Osteoblast (primary cell): ENCODE data around the gene NPTXR. TPM values are rescaled to one million over a fixed set of nuclear protein-coding genes. Genes with fewer than 3 reads are reported as not detected.

Experiments used
- DNase-seq: peaks from one replicate; pipeline ENCODE4 v3.0.0; 2011; ENCODE audit warnings: low spot score, mixed read lengths; ENCODE audit not compliant: insufficient read length; ENCODE audit errors: missing footprints
- H2AFZ ChIP-seq: 2 replicates; pipeline ENCODE4 v1.6.0; 2011; ENCODE audit warnings: mild to moderate bottlenecking, low read length
- H3K27ac ChIP-seq: 2 replicates; pipeline ENCODE4 v1.5.1; 2011; ENCODE audit warnings: mild to moderate bottlenecking, low read depth, low read length, moderate library complexity
- H3K27me3 ChIP-seq: 2 replicates; pipeline ENCODE4 v1.6.0; 2012; ENCODE audit warnings: mild to moderate bottlenecking, control low read depth, inconsistent platforms, low read length, moderate library complexity; ENCODE audit not compliant: insufficient read depth
- H3K36me3 ChIP-seq: 2 replicates; pipeline ENCODE4 v1.5.1; 2011; ENCODE audit warnings: mild to moderate bottlenecking, low read length, control low read depth, moderate library complexity; ENCODE audit not compliant: insufficient read depth
- H3K4me1 ChIP-seq: 2 replicates; pipeline ENCODE4 v1.5.1; 2011; ENCODE audit warnings: mild to moderate bottlenecking, low read length, control low read depth, moderate library complexity; ENCODE audit not compliant: insufficient read depth
- H3K4me2 ChIP-seq: 2 replicates; pipeline ENCODE4 v1.6.0; 2011; ENCODE audit warnings: mild to moderate bottlenecking, low read length; ENCODE audit not compliant: insufficient read depth
- H3K4me3 ChIP-seq: fragments of 200-600 bp; sonication (generic); 3 replicates; pipeline ENCODE4 v1.5.1; 2012; ENCODE audit warnings: mild to moderate bottlenecking, low read length, inconsistent platforms; ENCODE audit not compliant: insufficient read depth
- H3K79me2 ChIP-seq: 2 replicates; pipeline ENCODE4 v1.6.0; 2012; ENCODE audit warnings: mild to moderate bottlenecking, low read length, control low read depth, inconsistent platforms; ENCODE audit not compliant: insufficient read depth
- H3K9me3 ChIP-seq: 2 replicates; pipeline ENCODE4 v1.5.1; 2011; ENCODE audit warnings: low read depth, low read length, control low read depth
- H4K20me1 ChIP-seq: 2 replicates; pipeline ENCODE4 v1.6.0; 2012; ENCODE audit warnings: mild to moderate bottlenecking, low read length, control low read depth; ENCODE audit not compliant: insufficient read depth
- total RNA-seq: library from RNA; depleted of rRNA; stranded (reverse); fragments of >200 nt; gene quantifications from 2 replicates; pipeline ENCODE4 v1.2.3, GENCODE V29; 2012
- TF ChIP-seq, protein P1 (sequence below): IDR thresholded peaks from 2 replicates; pipeline ENCODE4 v1.5.1; 2011; ENCODE audit warnings: mild to moderate bottlenecking, low read depth, low read length, moderate library complexity; ENCODE audit errors: extremely low read depth

NPTXR gene
- total RNA-seq, 1 donor = 0.72 TPM

DNA sequence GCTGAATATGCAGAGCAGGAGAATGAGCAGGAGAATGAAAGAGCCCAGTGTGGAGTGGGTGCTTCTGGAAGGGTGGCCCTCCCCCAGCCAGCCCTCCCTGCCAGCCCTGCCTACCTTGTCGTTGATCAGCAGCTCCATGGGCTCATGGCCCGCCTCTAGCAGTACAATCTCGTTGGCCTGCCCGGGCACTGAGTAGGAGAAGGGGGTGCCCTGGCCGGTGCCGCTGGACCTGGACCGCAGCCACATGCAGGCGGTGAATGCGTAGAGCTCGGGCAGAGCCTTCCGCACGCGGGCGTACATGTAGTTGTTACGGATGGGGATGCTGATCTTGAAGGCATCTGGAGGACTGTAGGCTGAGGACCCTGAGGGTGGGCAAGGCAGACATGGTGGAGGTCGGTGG is 17.4 kb downstream of the NPTXR start:
- Histone ChIP-seq H3K9me3 (no peaks in the 10 kb centered on the region), H3K4me1 (no peaks in the 10 kb centered on the region), H3K36me3 (no peaks in the 10 kb centered on the region), H3K4me2 (no peak overlapping the region), H3K27ac (no peak overlapping the region), H4K20me1 (no peaks in the 10 kb centered on the region), H3K27me3 (no peaks in the 10 kb centered on the region), H3K79me2 (no peaks in the 10 kb centered on the region), H2AFZ (no peak overlapping the region), H3K4me3 (no peak overlapping the region)
- peak; percentile 46 for DNase-seq
- TF ChIP-seq, protein P1, sequence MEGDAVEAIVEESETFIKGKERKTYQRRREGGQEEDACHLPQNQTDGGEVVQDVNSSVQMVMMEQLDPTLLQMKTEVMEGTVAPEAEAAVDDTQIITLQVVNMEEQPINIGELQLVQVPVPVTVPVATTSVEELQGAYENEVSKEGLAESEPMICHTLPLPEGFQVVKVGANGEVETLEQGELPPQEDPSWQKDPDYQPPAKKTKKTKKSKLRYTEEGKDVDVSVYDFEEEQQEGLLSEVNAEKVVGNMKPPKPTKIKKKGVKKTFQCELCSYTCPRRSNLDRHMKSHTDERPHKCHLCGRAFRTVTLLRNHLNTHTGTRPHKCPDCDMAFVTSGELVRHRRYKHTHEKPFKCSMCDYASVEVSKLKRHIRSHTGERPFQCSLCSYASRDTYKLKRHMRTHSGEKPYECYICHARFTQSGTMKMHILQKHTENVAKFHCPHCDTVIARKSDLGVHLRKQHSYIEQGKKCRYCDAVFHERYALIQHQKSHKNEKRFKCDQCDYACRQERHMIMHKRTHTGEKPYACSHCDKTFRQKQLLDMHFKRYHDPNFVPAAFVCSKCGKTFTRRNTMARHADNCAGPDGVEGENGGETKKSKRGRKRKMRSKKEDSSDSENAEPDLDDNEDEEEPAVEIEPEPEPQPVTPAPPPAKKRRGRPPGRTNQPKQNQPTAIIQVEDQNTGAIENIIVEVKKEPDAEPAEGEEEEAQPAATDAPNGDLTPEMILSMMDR = no peak

DNA sequence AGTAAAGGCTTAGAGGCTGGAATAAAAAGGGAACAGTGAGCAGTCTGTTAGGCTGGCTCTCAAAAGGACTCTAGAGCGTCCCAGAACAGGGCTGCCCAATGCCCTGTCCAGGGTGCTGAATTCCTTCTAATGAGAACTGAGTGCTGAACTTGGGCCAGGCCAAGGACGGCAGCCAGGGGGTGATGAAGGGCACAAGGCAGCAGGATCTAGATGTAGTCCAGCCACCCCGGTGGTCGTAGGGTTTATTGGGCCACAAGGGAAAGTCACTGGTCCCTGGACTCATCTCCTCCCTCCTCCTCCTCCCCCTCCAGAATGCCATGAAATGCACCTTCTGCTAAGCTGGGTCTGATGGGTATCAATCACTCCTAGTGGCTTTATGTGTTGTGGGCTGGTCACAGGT is 19.2 kb downstream of the NPTXR start:
- H4K20me1 ChIP-seq = no peaks in the 10 kb centered on the region
- H3K27me3 ChIP-seq = no peaks in the 10 kb centered on the region
- H3K4me2 ChIP-seq = no peak overlapping the region
- no peaks in the 10 kb centered on the region for H3K9me3 ChIP-seq
- no peaks in the 10 kb centered on the region for H3K79me2 ChIP-seq
- no peaks in the 10 kb centered on the region for H3K4me1 ChIP-seq
- H2AFZ ChIP-seq = no peak overlapping the region
- H3K36me3 ChIP-seq = no peaks in the 10 kb centered on the region
- no peak overlapping the region for H3K27ac ChIP-seq
- TF ChIP-seq, protein P1 = peak; percentile 50
- H3K4me3 ChIP-seq = no peak overlapping the region
- peak; percentile 96 for DNase-seq

DNA sequence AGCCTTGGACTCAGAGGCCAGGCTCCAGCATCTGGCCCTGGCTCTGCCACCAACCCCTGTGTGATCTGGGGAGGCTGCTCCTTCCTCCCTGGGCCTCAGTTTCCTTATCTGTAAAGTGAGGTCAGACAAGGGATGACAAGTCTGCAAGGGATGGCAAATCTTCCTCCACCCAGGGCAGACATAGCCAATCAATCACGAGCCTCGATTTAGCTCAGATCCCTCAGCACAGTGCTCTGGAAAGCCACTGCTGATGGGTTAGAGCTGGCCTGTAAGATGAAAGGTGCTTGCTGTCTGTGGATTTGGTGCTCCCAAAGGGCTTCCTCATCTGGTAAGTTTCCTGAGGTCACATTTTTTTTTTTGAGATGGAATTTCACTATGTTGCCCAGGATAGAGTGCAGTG is 20.2 kb downstream of the NPTXR start:
- peak; percentile 51 for DNase-seq
- no peak overlapping the region for H3K4me3 ChIP-seq
- no peak overlapping the region for H2AFZ ChIP-seq
- no peaks in the 10 kb centered on the region for H3K9me3 ChIP-seq
- no peaks in the 10 kb centered on the region for H3K79me2 ChIP-seq
- no peak overlapping the region for H3K4me2 ChIP-seq
- no peaks in the 10 kb centered on the region for H3K27me3 ChIP-seq
- no peaks in the 10 kb centered on the region for H4K20me1 ChIP-seq
- H3K36me3 ChIP-seq = no peaks in the 10 kb centered on the region
- H3K27ac ChIP-seq = no peak overlapping the region
- TF ChIP-seq, protein P1 = no peak
- H3K4me1 ChIP-seq = no peaks in the 10 kb centered on the region

DNA sequence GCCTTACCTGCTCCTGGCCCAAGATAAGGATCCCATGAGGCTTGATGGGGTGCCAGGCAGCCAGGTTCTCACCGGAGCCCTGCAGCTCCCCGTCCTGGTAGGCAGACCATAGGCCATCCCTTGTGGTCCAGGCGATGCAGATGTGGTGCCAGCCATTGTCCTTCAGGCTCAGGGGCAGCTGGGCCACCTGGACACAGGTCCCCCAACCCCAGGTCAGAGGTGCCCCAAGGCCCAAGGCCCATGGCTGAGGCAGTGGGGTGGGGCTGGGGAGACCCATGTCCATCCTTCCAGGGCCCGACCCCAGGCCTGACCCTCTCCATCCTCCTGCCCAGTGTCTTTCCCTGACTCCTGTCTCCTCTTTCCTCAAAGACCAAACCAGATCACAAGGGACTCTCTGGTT is 20.8 kb downstream of the NPTXR start:
- no peaks in the 10 kb centered on the region for H4K20me1 ChIP-seq
- no peaks in the 10 kb centered on the region for H3K4me1 ChIP-seq
- H3K27me3 ChIP-seq = no peaks in the 10 kb centered on the region
- DNase-seq = peak; percentile 71
- H3K36me3 ChIP-seq = no peaks in the 10 kb centered on the region
- no peaks in the 10 kb centered on the region for H3K9me3 ChIP-seq
- no peak overlapping the region for H3K4me2 ChIP-seq
- H3K4me3 ChIP-seq = no peak overlapping the region
- TF ChIP-seq, protein P1 = no peak
- no peak overlapping the region for H2AFZ ChIP-seq
- H3K27ac ChIP-seq = no peak overlapping the region
- no peaks in the 10 kb centered on the region for H3K79me2 ChIP-seq
